ENCODE results near the gene GPD1.
"Not testable (repeated sequence)": the region's sequence is repeated elsewhere in the genome, so short reads cannot be mapped to it uniquely, and the experiment has no call there.

Gene GPD1

DNA sequence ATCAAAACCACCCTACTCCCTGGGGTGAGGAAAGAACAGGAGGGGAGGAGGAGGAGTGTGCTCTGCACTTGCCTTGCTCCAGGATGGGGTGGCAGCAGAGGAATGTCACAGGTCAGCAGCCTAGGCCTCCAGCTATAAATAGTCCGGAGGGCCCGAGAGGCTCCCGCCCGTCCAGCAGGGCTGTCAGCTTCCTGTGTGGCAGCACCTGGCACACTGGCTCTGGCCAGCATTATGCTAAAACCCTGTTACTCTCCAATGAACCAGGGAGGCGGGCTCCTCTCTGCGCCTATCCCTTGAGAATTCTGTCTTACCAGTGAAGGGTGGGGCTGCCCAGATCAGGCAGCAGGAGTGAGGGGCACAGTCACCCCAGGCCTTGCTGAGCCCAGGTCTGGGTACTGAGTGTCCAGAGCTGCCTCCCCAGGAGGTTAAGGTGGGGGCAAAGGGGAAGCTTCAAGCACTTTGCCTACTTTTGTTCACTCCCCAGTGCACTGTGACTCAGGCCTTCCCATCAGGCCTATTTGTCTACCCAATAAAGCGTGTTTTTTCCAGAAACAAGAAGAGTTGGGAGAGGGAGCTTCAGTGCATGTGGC lies 7.0 kb downstream of the GPD1 start:
- in situ Hi-C loops (cut with HindIII; ENCODE audit: low pct_ligation_motif_present, low pct_unique_long_range_greater_than_20kb, low sequenced_read_pairs), result no loop called here

DNA sequence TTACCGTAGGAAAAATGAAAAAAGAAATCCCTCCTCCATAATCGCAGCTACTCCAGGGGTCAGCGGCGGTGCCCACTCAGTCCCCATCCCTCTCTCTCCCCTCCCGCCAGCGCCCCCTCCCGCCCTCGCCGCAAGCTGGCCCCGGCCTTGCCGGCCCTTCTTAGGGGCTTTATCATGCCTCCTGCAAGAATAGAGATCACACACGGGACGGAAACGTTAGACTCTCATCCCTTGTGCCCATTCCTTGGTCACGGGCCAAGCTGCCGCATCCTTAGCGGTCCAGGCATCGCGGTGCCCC lies 7.5 kb downstream of the GPD1 start:
- in situ Hi-C loops (cut with HindIII; ENCODE audit: low pct_ligation_motif_present, low pct_unique_long_range_greater_than_20kb, low sequenced_read_pairs), result no loop called here
- DNase-seq, result no peak

More for the DNA sequence above, 7.0 kb downstream of the GPD1 start:
- DNase-seq, result peak; percentile 96

DNA sequence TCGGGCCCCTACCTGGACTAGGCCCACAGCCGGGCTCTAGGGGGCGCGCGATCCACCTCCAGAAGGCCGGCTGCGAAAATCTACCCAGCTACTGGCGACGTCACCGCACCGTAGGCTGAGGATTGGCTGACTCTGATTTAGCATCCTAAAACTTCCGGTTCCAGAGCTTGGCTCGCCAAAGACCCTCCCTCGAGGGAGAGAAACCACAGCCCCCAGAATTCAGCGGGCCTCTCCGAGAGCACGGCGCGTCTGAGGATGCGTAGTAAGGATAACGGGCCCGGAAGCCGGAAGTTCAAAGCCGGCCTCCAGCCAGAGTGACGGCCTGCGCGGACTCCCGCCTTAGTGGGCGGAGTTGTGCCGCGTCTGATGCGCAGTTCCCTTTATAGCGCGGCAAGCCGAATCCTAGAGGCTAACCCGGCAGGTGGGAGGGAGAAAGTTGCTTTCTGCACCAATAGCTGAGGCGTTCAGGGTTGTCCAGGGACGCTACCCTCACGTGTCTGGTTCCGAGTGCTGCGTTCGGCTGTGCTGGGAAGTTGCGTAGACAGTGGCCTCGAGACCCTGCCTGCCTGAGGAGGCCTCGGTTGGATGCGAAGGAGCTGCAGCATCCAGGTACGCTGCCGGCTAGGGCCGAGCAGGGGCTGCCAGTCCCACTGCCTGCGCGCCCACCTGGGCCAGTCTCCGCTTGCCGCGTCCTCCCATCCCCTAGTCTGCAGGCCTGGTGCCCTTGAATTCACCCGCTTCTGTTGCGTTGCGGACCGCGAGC lies 8.1 kb downstream of the GPD1 start, which contains the start of gene COX14:
TSS of gene COX14 (plus strand) at position 544 of the 763 bp plus-strand sequence. CDS start 7,808 bp downstream, outside the sequence.
- in situ Hi-C loops (cut with HindIII; ENCODE audit: low pct_ligation_motif_present, low pct_unique_long_range_greater_than_20kb, low sequenced_read_pairs), result no loop called here
- DNase-seq, result peak; percentile 100

DNA sequence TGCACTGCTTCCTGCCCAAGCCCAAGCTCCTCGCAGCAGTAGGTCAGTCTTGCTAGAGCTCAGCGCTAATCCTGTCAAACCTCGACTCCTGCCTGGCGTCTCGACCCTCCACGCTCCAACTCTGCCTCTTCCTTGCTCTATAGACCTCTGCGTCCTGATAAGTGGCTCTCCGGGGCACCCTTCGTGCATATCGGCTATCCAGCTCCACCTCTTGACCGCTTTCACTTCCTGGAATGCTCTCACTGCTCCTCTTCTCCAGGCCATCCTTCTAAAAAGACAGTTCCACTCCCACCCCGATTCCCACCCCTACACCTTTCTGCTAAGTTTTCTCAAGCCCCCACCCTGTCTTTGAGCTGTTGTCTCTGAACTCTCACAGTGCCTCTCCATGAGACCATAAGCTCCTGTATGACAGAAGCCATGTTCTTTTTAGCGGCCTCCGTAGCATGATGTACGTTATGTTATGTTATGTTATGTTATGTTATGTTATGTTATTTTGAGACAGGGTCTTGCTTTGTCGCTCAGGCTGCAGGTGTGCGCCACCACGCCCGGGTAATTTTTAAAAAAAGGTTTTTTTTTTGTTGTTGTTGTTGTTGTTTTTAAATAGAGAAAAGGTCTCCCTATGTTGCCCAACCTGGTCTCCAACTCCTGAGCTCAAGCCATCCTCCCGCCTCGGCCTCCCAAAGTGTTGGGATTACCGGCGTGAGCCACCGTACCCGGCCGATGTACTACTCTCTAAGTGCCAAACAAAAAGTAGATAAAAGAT lies 8.8 kb downstream of the GPD1 start:
- DNase-seq, result peak; percentile 76
- in situ Hi-C loops (cut with HindIII; ENCODE audit: low pct_ligation_motif_present, low pct_unique_long_range_greater_than_20kb, low sequenced_read_pairs), result no loop called here

DNA sequence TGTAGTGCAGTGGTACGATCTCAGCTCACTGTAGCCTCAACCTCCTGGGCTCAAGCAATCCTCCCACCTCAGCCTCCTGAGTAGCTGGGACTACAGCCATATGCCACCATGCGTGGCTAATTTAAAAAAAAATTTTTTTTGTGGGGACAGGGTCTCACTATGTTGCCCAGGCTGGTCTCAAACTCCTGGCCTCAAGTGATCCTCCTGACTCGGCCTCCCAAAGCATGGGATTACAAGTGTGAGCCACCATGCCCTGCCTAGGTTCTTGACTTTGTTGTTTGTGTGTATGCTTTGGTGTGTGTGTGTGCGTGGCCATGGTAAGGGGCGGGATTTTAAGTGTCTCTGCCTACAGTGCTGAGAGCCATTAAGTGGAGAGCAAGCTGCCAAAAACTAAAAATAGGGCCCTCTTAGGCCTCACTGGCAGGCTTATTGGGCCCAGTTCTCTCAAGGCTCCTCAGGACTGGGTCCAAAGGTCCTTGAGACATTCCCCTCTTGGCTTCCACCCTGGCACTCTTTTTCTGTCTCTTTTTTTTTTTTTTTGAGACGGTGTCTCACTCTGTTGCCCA lies 13.3 kb downstream of the GPD1 start:
- in situ Hi-C loops (cut with HindIII; ENCODE audit: low pct_ligation_motif_present, low pct_unique_long_range_greater_than_20kb, low sequenced_read_pairs), result no loop called here
- DNase-seq, result no peak

DNA sequence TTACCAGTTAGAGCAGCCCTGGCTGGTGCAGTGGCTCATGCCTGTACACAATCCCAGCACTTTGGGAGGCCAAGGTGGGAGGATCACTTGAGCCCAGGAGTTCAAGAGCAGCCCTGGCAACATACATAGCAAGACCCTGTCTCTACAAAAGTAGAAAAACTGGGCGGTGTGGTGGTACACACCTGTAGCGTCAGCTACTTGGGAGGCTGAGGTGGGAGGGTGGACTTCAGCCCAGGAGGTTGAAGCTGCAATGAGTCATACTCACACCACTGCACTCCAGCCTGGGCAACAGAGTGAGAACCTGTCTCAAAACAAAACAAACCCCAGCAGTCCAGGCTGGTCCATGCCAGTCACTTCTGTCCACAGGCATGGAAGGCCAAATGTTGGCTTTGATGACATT lies 15.6 kb downstream of the GPD1 start:
- DNase-seq, result no peak
- in situ Hi-C loops (cut with HindIII; ENCODE audit: low pct_ligation_motif_present, low pct_unique_long_range_greater_than_20kb, low sequenced_read_pairs), result no loop called here

DNA sequence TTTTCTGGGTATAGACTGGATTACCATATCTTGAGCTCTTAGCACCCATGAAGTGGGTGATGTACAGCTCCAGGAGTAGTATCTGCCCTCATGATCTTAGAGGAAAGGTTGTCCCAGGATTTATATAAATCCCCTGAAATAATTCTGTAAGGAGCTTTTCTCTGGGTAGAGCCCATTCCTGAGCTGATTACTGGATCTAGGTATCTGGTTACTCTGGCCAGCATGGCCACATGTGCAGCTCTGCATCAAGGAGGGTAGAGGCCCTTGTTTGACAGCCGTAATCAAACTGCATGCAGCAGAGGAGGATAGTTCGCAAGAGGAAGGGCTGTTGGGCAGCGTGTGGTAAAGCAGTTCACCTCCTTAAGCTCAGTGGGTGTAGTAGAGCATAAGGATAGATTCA lies 16.7 kb downstream of the GPD1 start:
- no peak for DNase-seq
- in situ Hi-C loops (cut with HindIII; ENCODE audit: low pct_ligation_motif_present, low pct_unique_long_range_greater_than_20kb, low sequenced_read_pairs), result no loop called here

DNA sequence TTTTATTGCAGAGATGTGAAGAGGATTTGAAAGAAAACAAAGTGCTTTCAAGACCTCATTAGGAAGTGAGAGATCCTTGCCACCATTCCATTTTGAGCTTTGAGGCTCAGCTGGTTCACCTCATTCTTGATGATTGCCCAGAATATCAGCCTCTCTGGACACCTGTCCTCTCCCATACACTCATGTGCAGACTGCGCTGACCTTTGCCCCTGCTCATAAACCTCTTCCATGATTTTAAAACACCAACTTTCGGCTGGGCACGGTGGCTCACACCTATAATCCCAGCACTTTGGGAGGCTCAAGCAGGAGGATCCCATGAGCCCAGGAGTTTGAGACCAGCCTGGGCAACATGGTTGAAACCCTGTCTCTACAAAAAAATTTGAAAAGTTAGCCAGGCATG lies 17.1 kb downstream of the GPD1 start:
- in situ Hi-C loops (cut with HindIII; ENCODE audit: low pct_ligation_motif_present, low pct_unique_long_range_greater_than_20kb, low sequenced_read_pairs), result no loop called here
- no peak for DNase-seq

DNA sequence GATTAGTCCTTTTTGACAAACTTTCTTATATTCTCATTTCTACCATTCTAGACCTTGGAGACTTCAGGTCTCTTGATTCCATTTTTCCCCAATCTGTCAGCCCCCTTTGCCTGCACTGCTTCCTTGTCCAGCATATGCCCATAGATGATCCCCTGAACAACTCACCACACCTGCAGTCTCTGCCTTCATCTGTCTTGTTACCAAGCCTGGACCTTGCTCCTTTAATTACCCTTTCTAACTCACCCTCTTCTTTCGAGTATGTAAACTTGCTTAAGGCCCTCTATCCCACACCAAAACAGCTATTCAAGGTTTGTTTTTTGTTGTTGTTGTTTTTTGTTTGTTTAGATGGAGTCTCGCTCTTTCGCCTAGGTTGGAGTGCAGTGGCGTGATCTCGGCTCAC lies 17.8 kb downstream of the GPD1 start:
- in situ Hi-C loops (cut with HindIII; ENCODE audit: low pct_ligation_motif_present, low pct_unique_long_range_greater_than_20kb, low sequenced_read_pairs), result no loop called here
- DNase-seq, result no peak

DNA sequence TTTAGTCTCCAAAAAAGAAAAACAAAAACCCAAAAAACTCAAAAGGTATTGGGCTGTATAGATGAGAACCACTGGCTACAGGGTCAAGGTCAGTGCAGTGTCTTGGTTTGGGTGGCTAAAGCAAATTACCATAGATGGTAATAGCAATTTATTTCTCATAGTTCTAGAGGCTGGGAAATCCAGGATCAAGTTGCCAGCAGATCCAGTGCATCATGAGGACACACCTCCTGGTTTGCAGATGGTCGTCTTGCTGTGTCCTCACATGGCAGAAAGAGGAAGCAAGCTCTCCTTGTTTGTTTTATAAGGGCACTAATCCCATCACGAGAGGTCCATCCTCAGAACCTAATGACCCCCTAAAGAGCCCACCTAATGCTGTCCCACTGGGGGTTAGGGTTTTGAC lies 19.4 kb downstream of the GPD1 start:
- in situ Hi-C loops (cut with HindIII; ENCODE audit: low pct_ligation_motif_present, low pct_unique_long_range_greater_than_20kb, low sequenced_read_pairs), result no loop called here
- DNase-seq, result no peak

DNA sequence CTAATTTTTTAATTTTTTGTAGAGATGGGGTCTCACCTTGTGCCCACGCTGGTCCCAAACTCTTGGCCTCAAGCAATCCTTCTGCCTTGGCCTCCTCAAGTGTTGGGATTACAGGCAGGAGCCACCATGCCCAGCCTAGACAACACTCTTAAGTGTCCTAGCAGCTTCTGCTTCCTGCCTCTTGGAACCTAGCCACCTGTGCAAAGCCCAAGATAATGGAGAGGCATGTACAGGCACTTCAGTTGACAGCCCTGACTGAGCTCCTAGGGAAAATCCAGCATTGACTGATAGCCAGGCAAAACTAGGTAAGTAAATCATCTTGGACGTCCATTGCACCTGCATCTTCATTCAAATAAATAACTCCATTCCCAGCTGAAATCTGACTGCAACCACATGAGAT lies 23.7 kb downstream of the GPD1 start:
- in situ Hi-C loops (cut with HindIII; ENCODE audit: low pct_ligation_motif_present, low pct_unique_long_range_greater_than_20kb, low sequenced_read_pairs), result no loop called here
- no peak for DNase-seq

DNA sequence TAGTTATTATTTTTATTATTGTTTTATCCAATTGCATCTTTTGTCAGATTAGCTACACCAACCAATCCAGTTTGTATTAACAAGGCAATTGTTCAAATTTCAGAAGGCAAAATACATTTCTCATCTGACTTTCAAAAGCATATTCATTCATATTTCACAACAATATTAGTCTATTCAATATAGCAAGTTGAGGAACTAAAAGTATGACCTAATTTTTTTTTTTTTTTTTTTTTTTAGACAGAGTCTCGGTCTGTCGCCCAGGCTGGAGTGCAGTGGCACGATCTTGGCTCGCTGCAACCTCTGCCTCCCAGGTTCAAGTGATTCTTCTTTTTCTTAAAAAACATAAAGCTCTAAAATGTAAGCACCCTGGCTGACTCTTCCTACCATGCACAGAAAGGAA lies 25.5 kb downstream of the GPD1 start:
- DNase-seq, result no peak
- in situ Hi-C loops (cut with HindIII; ENCODE audit: low pct_ligation_motif_present, low pct_unique_long_range_greater_than_20kb, low sequenced_read_pairs), result no loop called here

DNA sequence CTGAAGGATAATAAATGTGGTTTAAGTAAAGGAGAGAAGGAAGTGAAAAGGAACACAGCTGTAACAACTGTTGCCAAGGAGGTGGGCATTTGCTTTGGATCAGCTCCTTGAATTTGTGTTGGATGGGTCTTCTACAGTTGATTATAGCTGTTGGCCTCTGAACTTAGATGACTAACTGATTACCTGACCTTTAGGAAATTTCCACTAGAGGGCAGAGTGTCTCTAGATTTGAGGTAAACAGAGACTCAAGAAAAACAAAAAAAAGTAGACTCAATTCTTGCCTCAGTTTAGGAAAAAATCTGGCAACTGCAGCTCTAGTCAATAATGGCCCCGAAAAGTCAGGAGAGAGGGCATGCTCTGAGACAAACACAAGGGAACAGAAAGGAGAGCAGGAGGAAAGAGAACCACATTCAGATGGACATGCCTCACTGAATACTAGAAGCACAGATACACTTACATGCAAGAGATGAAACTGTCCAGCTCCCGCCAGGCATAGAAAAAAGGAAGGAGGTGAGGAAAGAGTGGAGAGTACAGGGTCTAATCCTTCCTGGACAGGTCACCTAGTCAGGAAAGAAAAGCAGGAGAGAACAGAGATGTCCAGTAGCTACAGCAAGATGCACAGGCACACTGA lies 28.8 kb downstream of the GPD1 start:
- in situ Hi-C loops (cut with HindIII; ENCODE audit: low pct_ligation_motif_present, low pct_unique_long_range_greater_than_20kb, low sequenced_read_pairs), result no loop called here

DNA sequence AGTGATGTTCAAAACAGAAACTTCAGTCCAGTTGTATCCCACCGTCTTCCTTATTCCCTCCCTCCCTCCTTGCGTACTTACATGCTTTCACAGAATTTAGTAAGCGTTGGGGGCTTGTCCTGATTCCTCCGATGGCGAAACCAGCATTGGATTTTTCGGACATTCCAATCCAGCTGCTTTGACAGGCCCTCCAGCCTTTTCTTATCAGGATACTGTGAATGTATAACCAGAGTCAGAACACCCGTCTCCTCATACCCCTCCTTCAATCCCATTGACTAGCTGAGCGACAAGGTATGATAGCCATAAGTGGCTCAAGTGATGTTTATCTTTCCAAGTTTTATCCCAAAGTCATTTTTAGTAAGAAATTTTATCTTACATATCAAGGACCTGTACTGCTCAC lies 39.2 kb downstream of the GPD1 start:
- no peak for DNase-seq
- in situ Hi-C loops (cut with HindIII; ENCODE audit: low pct_ligation_motif_present, low pct_unique_long_range_greater_than_20kb, low sequenced_read_pairs), result no loop called here

More for the DNA sequence above, 28.8 kb downstream of the GPD1 start:
- peak; percentile 52 for DNase-seq

DNA sequence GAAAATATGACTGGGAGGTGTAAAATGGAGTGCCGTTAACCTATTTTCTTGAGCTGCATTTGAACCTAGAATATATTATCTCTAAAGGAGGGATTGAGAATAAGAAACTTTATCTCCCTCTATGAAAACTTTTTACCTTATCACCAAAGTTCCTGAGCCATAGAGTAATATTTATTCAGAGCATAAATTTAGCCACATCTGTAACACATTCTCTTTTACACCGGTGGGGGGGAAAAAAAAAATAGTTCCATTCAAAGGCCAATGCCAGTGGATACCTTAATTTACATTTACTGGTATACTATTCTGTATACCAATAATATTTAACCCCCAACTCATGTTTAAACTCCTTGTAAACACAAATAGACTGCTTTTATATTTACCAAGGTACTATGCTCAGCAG lies 41.6 kb downstream of the GPD1 start:
- DNase-seq, result no peak
- in situ Hi-C loops (cut with HindIII; ENCODE audit: low pct_ligation_motif_present, low pct_unique_long_range_greater_than_20kb, low sequenced_read_pairs), result no loop called here

DNA sequence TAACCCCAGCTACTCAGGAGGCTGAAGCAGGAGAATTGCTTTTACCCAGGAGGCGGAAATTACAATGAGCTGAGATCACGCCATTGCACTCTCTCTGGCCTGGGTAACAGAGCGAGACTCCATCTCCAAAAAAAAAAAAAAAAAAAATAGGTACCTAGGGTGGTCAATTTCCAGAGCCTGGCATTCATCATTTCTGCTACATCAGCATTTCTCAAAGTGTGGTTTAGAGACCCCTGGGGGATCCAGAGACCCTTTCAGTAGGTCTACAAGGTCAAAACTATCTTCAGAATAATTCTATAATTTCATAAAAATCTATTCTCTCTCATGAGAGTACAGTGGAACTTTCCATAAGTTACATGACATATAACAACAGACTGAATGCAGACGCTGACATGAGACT lies 43.5 kb downstream of the GPD1 start:
- DNase-seq, result no peak
- in situ Hi-C loops (cut with HindIII; ENCODE audit: low pct_ligation_motif_present, low pct_unique_long_range_greater_than_20kb, low sequenced_read_pairs), result no loop called here

DNA sequence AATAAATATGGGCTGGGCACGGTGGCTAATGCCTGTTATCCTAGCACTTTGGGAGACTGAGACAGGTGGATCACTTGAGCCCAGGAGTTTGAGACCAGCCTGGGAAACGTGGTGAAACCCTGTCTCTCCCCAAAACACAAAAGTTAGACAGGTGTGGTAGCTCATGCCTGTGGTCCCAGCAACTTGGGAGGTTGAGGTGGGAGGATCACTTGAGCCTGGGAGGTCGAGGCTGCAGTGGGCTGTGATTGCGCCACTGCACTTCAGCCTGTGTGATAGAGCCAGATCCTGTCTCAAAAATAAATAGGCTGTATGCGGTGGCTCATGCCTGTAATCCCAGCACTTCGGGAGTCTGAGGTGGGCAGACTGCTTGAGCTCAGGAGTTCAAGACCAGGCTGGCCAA lies 44.2 kb downstream of the GPD1 start:
- DNase-seq; in situ Hi-C loops (cut with HindIII; ENCODE audit: low pct_ligation_motif_present, low pct_unique_long_range_greater_than_20kb, low sequenced_read_pairs): not testable (repeated sequence)

DNA sequence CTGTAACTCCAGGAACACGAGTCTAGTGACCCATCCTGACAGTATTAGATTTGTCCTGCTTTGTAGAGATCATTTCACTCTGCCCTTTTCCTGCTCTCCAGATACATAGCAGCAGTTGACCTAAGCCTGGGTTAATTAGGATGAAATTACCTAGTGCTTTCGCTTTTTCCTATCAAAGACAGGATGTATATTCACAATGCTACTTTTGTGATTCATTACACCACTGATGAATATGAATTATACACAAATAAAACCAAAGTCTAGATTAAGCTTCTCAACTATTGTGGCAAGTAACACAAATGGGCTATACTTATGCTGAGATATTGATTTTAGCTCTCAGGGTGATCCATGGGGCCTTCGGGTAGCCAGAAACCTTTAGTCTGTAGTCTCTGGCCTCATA lies 45.5 kb downstream of the GPD1 start:
- in situ Hi-C loops (cut with HindIII; ENCODE audit: low pct_ligation_motif_present, low pct_unique_long_range_greater_than_20kb, low sequenced_read_pairs), result no loop called here
- DNase-seq, result no peak

DNA sequence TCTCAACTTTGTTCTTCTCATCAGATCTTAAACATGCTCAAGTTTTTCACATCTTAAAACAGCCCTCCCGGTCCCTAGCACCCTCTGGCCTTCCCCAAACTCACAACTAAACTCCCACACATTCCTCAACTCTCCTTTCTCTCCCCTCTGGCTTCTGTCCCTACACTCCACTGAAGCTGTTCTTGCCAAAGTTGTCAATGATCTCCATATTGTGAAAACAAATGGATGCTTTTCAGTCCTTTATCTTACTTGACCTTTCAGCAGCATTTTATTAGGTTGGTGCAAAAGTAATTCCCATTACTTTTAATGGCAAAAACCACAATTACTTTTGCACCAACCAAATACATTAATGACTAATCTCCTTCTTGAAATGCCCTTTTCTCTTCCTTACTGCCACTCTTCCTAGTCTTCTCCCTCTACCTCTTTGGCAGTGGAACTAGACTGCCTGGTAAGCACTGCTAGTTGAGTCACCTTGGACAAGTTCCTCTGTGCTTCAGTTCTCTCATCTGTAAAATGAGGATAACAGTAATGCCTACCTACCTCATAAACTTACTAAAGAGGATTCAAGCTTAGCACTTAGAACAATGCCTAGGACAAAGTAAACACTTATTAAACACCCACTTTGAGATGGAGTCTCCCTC lies 47.4 kb downstream of the GPD1 start:
- in situ Hi-C loops (cut with HindIII; ENCODE audit: low pct_ligation_motif_present, low pct_unique_long_range_greater_than_20kb, low sequenced_read_pairs), result no loop called here
- no peak for DNase-seq

Measured in ACHN (cell line).